Ovary (tissue), 3 donors: ENCODE data around the gene CACNA2D4.

ENCODE experiments used
- CTCF ChIP-seq, 3 donors: fragments of 450-650 bp in 2 of 3; fragments of 200-600 bp in 1 of 3; IDR thresholded peaks; one replicate each; pipeline versions ENCODE4 v1.5.1 to v1.8.0; 2016 to 2022; ENCODE audit warnings: antibody characterized with exemption in 3 of 3, mild to moderate bottlenecking in 1 of 3
- POLR2A ChIP-seq: fragments of 450-650 bp; IDR thresholded peaks from one replicate; pipeline ENCODE4 v1.6.1; 2017; ENCODE audit warnings: antibody characterized with exemption, mild to moderate bottlenecking, moderate library complexity
- donor health status: DM: no; HTN: no; CAD: no.

- TF ChIP-seq CTCF (IDR thresholded peaks at IDR 0.05) (no peak), POLR2A (no peak)
These were observed 53.1 kb downstream of the CACNA2D4 start for GRCh38 chr12:1865284-1865866.
